SU-DHL-6 (cell line): ENCODE results near the gene CHRNE.

ENCODE experiments used
- EZH2phosphoT487 ChIP-seq: fragments of 200-600 bp; sonication (generic), shearing (Covaris generic); conservative IDR thresholded peaks from 2 replicates; pipeline ENCODE4 v1.6.1; 2018; ENCODE audit warnings: mild to moderate bottlenecking, antibody characterized with exemption, low read length, moderate library complexity, mixed read lengths
- TF ChIP-seq, protein P1 (sequence below): fragments of 200-600 bp; sonication (generic); IDR thresholded peaks from one replicate; pipeline ENCODE4 v1.5.1; 2017; ENCODE audit warnings: antibody characterized with exemption, mild to moderate bottlenecking, low read length, moderate library complexity; ENCODE audit not compliant: insufficient read depth, poor library complexity, severe bottlenecking

- TF ChIP-seq, protein P1, sequence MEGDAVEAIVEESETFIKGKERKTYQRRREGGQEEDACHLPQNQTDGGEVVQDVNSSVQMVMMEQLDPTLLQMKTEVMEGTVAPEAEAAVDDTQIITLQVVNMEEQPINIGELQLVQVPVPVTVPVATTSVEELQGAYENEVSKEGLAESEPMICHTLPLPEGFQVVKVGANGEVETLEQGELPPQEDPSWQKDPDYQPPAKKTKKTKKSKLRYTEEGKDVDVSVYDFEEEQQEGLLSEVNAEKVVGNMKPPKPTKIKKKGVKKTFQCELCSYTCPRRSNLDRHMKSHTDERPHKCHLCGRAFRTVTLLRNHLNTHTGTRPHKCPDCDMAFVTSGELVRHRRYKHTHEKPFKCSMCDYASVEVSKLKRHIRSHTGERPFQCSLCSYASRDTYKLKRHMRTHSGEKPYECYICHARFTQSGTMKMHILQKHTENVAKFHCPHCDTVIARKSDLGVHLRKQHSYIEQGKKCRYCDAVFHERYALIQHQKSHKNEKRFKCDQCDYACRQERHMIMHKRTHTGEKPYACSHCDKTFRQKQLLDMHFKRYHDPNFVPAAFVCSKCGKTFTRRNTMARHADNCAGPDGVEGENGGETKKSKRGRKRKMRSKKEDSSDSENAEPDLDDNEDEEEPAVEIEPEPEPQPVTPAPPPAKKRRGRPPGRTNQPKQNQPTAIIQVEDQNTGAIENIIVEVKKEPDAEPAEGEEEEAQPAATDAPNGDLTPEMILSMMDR: no peak
- no peak for TF ChIP-seq EZH2phosphoT487
Observed at GRCh38 chr17:4941319-4941610, 38.4 kb upstream of the CHRNE start.
